Effector memory CD4-positive, alpha-beta T cell (primary cell): ENCODE data around the gene SRGN.

Source experiments
- DNase-seq, 3 donors: peaks; one replicate each; pipeline ENCODE4 v3.0.0-alpha.2; 2020
- H3K27ac ChIP-seq: 2 replicates; pipeline ENCODE4 v1.7.0; 2013; ENCODE audit warnings: mild to moderate bottlenecking, low read length, moderate library complexity; ENCODE audit not compliant: insufficient read depth, poor library complexity, severe bottlenecking
- H3K27me3 ChIP-seq: replicated peaks from 2 replicates; pipeline ENCODE4 v1.7.0; 2013; ENCODE audit warnings: mild to moderate bottlenecking, low read length; ENCODE audit not compliant: insufficient read depth, control insufficient read depth, poor library complexity, severe bottlenecking
- H3K36me3 ChIP-seq: 2 replicates; pipeline ENCODE4 v1.7.0; 2013; ENCODE audit warnings: mild to moderate bottlenecking, low read length, moderate library complexity; ENCODE audit not compliant: control insufficient read depth, insufficient read depth
- H3K4me1 ChIP-seq: 2 replicates; pipeline ENCODE4 v1.7.0; 2013; ENCODE audit warnings: low read length, mild to moderate bottlenecking; ENCODE audit not compliant: control insufficient read depth, insufficient read depth, poor library complexity, severe bottlenecking
- H3K4me3 ChIP-seq: 2 replicates; pipeline ENCODE4 v1.7.0; 2013; ENCODE audit warnings: low read length, low read depth, mild to moderate bottlenecking; ENCODE audit not compliant: insufficient read depth, poor library complexity, severe bottlenecking
- H3K9me3 ChIP-seq: 2 replicates; pipeline ENCODE4 v1.7.0; 2013; ENCODE audit warnings: mild to moderate bottlenecking, low read length, moderate library complexity; ENCODE audit not compliant: control insufficient read depth

Gene SRGN

DNA sequence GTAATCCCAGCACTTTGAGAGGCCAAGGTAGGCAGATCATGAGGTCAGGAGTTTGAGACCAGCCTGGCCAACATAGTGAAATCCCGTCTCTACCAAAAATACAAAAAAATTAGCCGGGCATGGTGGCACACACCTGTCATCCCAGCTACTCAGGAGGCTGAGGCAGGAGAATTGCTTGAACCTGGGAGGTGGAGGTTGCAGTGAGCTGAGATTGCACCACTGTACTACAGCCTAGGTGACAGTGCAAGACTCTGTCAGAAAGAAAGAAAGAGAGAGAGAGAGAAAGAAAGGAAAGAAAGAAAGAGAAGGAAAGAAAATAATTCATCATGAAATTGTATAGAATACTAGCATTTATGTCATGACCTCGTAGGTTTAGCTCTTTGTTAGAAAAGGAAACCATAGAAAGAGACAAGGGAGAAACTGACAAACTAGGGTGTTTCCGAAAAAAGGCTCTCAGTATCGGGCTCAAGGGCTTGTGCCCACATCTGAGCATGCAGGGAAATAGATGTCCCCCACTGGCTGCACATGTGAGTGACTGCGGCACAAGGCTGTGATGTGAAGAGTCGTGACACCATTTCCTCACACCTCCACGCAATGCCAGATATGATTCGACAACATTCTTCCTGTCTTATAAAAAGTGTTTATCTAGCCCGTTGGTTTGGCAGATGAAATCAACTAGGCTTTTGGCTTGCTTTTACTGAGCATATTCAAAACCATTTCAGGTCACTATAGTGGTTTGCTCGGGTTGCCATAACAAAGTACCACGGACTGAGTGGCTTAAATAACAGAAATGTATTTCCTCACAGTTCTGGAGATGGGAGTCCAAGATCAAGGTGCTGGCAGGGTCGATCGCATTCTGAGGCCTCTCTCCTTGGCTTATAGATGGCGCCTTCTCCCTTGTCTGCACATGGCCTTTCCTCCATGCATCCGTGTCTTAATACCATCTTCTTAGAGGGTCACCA lies 2.0 kb downstream of the SRGN start:
- Histone ChIP-seq H3K36me3 (no peaks in the 10 kb centered on the region), H3K4me3 (peak overlapping the region; percentile 69), H3K9me3 (no peaks in the 10 kb centered on the region), H3K4me1 (peaks cover 32% of the 10 kb centered on the region), H3K27me3 (no peaks in the 10 kb centered on the region), H3K27ac (peak overlapping the region; percentile 98)
- DNase-seq: peak; percentile 74 to 83 (median 75)

DNA sequence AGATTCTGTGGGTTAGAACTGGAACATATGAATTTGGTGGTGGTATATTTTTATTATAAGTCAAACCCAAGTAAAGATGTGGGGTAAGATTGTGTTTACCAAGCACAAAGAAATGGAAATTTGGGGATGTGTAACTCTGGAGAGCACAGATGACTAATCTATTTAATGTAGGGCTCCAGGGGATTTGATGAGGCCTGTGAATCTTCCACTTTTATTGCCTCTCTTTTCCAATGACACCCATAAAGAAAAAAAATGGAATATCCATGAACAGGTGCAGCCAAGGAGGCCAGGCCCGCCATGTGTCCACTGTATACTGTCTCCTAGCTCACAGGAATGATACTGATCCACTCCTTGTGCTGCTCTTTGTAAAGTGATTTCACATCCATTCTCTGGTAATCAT lies 2.8 kb downstream of the SRGN start:
- H3K27ac ChIP-seq: peak overlapping the region; percentile 98
- no peaks in the 10 kb centered on the region for H3K9me3 ChIP-seq
- H3K36me3 ChIP-seq: no peaks in the 10 kb centered on the region
- H3K4me1 ChIP-seq: peaks cover 32% of the 10 kb centered on the region
- H3K4me3 ChIP-seq: peak overlapping the region; percentile 31
- H3K27me3 ChIP-seq: no peaks in the 10 kb centered on the region
- no peak for DNase-seq

DNA sequence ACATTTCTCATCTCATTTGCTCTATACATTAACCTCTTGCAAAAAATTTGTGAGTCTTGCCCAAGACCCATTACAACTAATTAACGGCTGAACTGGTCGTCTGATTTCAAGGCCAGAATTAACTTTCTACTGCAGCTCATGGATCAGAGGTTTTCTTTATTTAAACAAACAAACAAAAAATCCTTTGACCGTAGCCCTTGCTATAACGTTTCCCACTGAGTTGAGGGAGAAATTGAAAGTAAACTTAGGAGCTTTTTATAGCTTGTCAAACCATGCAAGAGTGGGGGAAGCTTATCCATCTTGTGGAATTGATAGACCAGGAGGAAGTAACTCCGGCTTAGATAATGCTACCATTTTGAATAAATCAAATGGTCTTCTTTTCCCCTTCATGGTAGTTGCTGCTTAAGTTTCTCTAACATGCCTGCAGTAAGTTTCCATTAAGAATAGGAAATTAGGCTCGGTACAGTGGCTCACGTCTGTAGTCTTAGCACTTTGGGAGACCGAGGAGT lies 3.3 kb downstream of the SRGN start:
- H3K36me3 ChIP-seq: no peaks in the 10 kb centered on the region
- no peak for DNase-seq
- no peaks in the 10 kb centered on the region for H3K9me3 ChIP-seq
- peak overlapping the region; percentile 31 for H3K4me3 ChIP-seq
- no peaks in the 10 kb centered on the region for H3K27me3 ChIP-seq
- peak overlapping the region; percentile 98 for H3K27ac ChIP-seq
- H3K4me1 ChIP-seq: peaks cover 27% of the 10 kb centered on the region

DNA sequence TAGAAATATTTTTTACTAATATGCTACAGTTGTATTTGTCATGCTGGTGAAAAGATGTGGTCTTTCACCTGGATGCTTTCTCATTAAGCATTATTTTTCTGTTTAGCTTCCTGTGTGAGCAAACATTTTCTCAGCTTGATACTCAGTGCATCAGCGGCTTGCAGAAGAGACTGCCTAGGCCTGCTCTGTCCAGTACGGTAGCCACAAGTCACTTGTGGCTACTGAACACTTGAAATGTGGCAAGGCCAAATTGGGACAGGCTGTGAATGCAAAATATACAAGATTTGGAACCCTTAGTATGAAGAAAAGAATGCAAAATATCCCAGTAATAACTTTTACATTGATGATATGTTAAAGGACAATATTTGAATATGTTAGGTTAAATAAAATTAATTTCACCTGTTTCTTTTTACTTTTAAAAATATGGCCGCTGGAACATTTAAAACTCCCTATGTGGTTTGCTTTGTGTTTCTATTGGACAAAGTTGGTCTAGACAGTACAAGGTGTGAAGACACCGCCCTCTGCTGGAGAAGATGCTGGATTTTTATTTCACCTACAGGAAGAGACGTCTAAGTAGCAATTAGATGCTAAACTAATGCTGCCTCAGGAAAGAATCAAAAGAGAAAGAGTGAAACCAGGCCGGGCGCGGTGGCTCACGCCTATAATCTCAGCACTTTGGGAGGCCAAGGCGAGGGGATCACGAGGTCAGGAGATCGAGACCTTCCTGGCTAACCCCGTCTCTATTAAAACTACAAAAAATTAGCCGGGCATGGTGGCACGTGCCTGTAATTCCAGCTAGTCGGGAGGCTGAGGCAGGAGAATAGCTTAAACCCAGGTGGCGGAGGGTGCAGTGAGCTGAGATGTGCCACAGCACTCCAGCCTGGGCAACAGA lies 5.3 kb downstream of the SRGN start:
- H3K27ac ChIP-seq: peak overlapping the region; percentile 28
- peaks cover 25% of the 10 kb centered on the region for H3K4me1 ChIP-seq
- DNase-seq: peak; percentile 60 to 82 (median 68)
- H3K9me3 ChIP-seq: no peaks in the 10 kb centered on the region
- no peak overlapping the region for H3K4me3 ChIP-seq
- H3K27me3 ChIP-seq: no peaks in the 10 kb centered on the region
- H3K36me3 ChIP-seq: peaks cover 11% of the 10 kb centered on the region

DNA sequence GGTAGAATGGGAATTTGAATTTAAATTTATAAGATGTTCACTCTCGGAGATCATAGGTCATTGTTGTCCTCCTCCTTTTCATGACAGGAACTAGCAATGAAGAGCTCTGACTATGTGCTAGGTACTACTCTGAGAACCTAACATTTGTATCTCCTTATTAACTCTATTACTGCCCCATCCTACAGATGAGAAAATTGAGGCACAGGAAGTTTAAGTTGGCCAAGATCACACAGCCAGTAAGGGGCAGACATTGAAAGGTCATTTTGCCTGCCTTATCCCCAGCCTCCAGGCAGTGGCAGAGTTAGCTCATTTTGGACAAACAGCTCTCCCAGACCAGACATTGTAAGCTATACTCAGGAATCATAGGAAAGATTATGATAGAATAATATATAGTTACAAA lies 6.0 kb downstream of the SRGN start:
- Histone ChIP-seq H3K4me3 (no peak overlapping the region), H3K9me3 (no peaks in the 10 kb centered on the region), H3K36me3 (peaks cover 18% of the 10 kb centered on the region), H3K27ac (no peak overlapping the region), H3K4me1 (peaks cover 25% of the 10 kb centered on the region), H3K27me3 (no peaks in the 10 kb centered on the region)
- no peak for DNase-seq

DNA sequence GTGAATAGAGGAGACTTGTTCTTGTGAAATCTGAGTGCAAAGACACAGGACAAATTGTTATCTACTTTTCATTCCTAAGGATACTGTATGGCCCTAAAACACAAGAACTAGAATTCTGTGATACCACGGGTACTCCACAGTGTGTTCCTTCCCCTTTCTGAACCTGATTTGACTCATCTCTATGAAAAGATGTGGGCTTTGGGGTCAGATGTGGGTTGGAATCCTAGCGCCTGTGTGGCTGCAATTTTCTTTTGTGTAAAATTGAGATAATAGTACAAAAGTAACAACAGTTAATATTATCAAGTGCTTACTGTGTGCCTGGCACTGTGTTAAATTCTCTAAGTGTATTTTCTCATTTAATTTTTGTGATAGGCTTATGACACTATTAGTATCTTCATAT lies 8.1 kb downstream of the SRGN start:
- Histone ChIP-seq H3K4me1 (peaks cover 10% of the 10 kb centered on the region), H3K9me3 (no peaks in the 10 kb centered on the region), H3K36me3 (peaks cover 28% of the 10 kb centered on the region), H3K27me3 (no peaks in the 10 kb centered on the region), H3K4me3 (no peak overlapping the region), H3K27ac (no peak overlapping the region)
- DNase-seq: no peak

DNA sequence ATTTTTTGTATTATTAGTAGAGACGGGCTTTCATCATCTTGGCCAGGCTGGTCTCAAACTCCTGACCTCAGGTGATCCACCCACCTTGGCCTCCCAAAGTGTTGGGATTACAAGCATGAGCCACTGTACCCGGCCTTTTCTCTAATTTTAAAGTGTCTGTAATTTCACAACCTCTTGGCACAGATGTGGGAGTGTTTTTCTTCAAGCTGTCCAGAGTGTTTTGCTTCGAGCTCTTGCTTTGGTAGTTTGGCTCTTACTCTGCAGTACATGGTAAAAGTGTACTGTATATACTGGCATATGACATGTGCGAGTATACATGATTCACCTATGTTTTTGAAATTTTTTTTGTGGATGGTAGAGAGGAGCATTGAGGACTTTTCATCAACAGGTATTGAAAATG lies 9.8 kb downstream of the SRGN start:
- Histone ChIP-seq H3K9me3 (no peaks in the 10 kb centered on the region), H3K27me3 (no peaks in the 10 kb centered on the region), H3K36me3 (peaks cover 41% of the 10 kb centered on the region), H3K27ac (no peak overlapping the region), H3K4me3 (no peak overlapping the region), H3K4me1 (peaks cover 3% of the 10 kb centered on the region)
- no peak for DNase-seq

DNA sequence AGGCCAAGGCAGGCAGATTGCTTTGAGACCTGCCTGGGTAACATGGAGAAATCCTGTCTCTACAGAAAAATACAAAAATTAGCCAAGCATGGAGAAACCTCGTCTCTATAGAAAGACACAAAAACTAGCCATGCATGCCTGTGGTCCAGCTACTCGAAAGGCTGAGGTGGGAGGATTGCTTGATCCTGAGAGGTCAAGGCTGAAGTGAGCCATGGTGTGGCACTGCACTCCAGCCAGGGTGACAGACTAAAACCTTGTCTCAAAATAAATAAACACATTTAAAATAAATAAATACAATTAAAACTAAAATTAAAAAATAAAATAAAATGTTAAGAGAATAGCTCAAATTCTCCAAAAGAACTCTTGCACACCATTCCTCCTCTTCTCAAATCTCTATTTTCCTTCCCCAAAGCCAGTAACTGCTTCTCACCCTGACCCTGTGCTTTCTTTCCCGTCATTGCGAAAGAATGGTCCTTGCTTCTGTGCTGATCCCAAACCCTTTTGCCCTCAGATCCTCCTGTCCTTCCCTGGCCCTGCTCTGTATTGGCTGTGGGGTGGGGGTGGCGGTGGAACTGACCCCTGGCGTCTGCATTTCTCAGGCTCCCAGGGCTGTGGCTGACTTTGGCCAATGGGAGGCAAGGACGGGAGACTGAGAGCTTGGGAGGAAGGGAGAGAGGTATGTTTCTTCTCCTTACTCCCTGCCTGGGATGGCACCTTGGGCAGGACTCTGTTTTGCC lies 12.4 kb downstream of the SRGN start:
- no peak for DNase-seq
- H3K9me3 ChIP-seq: no peaks in the 10 kb centered on the region
- H3K4me1 ChIP-seq: peaks cover 3% of the 10 kb centered on the region
- H3K27ac ChIP-seq: no peak overlapping the region
- H3K36me3 ChIP-seq: peaks cover 59% of the 10 kb centered on the region
- no peak overlapping the region for H3K4me3 ChIP-seq
- no peaks in the 10 kb centered on the region for H3K27me3 ChIP-seq

DNA sequence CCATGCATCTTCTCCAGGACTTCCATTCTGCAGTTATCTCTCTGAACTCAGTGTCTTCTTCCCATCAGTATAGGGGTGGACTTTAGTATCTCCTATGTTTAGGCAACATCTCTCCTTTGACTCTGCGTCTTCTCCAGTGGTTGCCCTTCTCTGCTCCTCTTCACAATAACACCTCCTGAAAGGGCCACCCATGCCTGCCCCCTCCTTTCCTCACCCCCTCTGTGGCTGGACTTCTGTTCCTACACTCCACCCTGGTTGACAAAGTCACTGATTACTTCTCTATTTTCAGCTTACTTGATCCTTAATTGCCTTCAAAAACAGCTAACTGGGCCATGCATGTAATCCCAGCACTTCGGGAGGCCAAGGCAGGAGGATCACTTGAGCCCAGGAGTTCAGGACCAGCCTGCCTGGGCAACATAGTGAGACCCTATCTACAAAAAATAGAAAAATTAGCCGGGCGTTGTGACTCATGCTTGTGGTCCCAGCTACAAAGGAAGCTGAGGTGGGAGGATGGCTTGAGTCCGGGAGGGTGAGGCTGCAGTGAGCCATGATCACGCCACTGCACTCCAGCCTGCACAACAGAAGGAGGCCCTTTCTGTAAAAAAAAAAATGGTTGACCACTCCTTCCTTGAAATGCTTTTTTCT lies 13.7 kb downstream of the SRGN start:
- Histone ChIP-seq H3K9me3 (no peaks in the 10 kb centered on the region), H3K36me3 (peaks cover 62% of the 10 kb centered on the region), H3K27ac (no peak overlapping the region), H3K4me1 (peaks cover 3% of the 10 kb centered on the region), H3K27me3 (no peaks in the 10 kb centered on the region), H3K4me3 (no peak overlapping the region)
- no peak for DNase-seq
